ENCODE data around the gene DSTYK. TPM values are rescaled to one million over a fixed set of nuclear protein-coding genes. Genes with fewer than 3 reads are reported as not detected.

DSTYK gene
- total RNA-seq, 2 experiments from 2014 or later, result 10.9 to 11.5 TPM

- CTCF ChIA-PET, result interaction anchor here (0.6 to 3.2 kb wide), 9 partner anchors 11 to 185 kb away, joined by 3 to 11 read pairs (median 4); no protein-coding TSS in a partner anchor
- no peaks in the 10 kb centered on the region for H3K36me3 Mint-ChIP-seq (ENCODE audit: low read depth)
- no peak for DNase-seq
- peaks cover 7% of the 10 kb centered on the region for H3K4me1 Mint-ChIP-seq (ENCODE audit: low read depth)
- H3K27ac Mint-ChIP-seq, result no peak overlapping the region
- intact Hi-C loops (cut with micrococcal nuclease), result no loop called here
- H3K27me3 Mint-ChIP-seq (ENCODE audit: low read depth), result no peaks in the 10 kb centered on the region
- no peak overlapping the region for H3K4me3 Mint-ChIP-seq
- H3K9me3 Mint-ChIP-seq, result no peaks in the 10 kb centered on the region
Measured at GRCh38 chr1:205140113-205140512, 71.4 kb downstream of the DSTYK start.

GRCh38 chr1:205137901-205138300 lies 73.6 kb downstream of the DSTYK start:
- Mint-ChIP-seq H3K27ac (no peak overlapping the region), H3K4me1 (ENCODE audit: low read depth) (peaks cover 7% of the 10 kb centered on the region), H3K9me3 (no peaks in the 10 kb centered on the region), H3K36me3 (ENCODE audit: low read depth) (no peaks in the 10 kb centered on the region), H3K4me3 (no peak overlapping the region), H3K27me3 (ENCODE audit: low read depth) (no peaks in the 10 kb centered on the region)
- CTCF ChIA-PET, result interaction anchor here (0.6 to 0.7 kb wide), 2 partner anchors 28 to 128 kb away, joined by 3 read pairs; no protein-coding TSS in a partner anchor
- DNase-seq, result no peak
- intact Hi-C loops (cut with micrococcal nuclease), result no loop called here

GRCh38 chr1:205133287-205133686 lies 78.2 kb downstream of the DSTYK start:
- CTCF ChIA-PET, result no interaction called here
- no peaks in the 10 kb centered on the region for H3K4me1 Mint-ChIP-seq (ENCODE audit: low read depth)
- intact Hi-C loops (cut with micrococcal nuclease), result no loop called here
- no peaks in the 10 kb centered on the region for H3K36me3 Mint-ChIP-seq (ENCODE audit: low read depth)
- no peaks in the 10 kb centered on the region for H3K9me3 Mint-ChIP-seq
- no peak for DNase-seq
- no peak overlapping the region for H3K4me3 Mint-ChIP-seq
- H3K27ac Mint-ChIP-seq, result no peak overlapping the region
- H3K27me3 Mint-ChIP-seq (ENCODE audit: low read depth), result no peaks in the 10 kb centered on the region

GRCh38 chr1:205129447-205130029 lies 82.0 kb downstream of the DSTYK start:
- Mint-ChIP-seq H3K27ac (no peak overlapping the region), H3K27me3 (ENCODE audit: low read depth) (no peaks in the 10 kb centered on the region), H3K4me1 (ENCODE audit: low read depth) (no peaks in the 10 kb centered on the region), H3K4me3 (no peak overlapping the region), H3K36me3 (ENCODE audit: low read depth) (no peaks in the 10 kb centered on the region), H3K9me3 (no peaks in the 10 kb centered on the region)
- CTCF ChIA-PET, result interaction anchor here (3.4 kb wide), 1 partner anchor 12 kb away, joined by 16 read pairs; no protein-coding TSS in a partner anchor
- intact Hi-C loops (cut with micrococcal nuclease), result loop anchor here (10.0 kb wide), 1 partner anchor 615 kb away; the partner anchor contains the start of gene MDM4
- DNase-seq, result no peak

- H3K9me3 Mint-ChIP-seq, result no peaks in the 10 kb centered on the region
- H3K27ac Mint-ChIP-seq, result no peak overlapping the region
- no peak for DNase-seq
- CTCF ChIA-PET, result interaction anchor here (3.4 kb wide), 1 partner anchor 13 kb away, joined by 16 read pairs; no protein-coding TSS in a partner anchor
- no peaks in the 10 kb centered on the region for H3K27me3 Mint-ChIP-seq (ENCODE audit: low read depth)
- H3K36me3 Mint-ChIP-seq (ENCODE audit: low read depth), result no peaks in the 10 kb centered on the region
- intact Hi-C loops (cut with micrococcal nuclease), result loop anchor here (10.0 kb wide), 1 partner anchor 613 kb away; the partner anchor contains the start of gene MDM4
- H3K4me1 Mint-ChIP-seq (ENCODE audit: low read depth), result no peaks in the 10 kb centered on the region
- no peak overlapping the region for H3K4me3 Mint-ChIP-seq
Measured at GRCh38 chr1:205128050-205128449, 83.5 kb downstream of the DSTYK start.

GRCh38 chr1:205127646-205128045 lies 83.9 kb downstream of the DSTYK start:
- Mint-ChIP-seq H3K27me3 (ENCODE audit: low read depth) (no peaks in the 10 kb centered on the region), H3K4me1 (ENCODE audit: low read depth) (peaks cover 4% of the 10 kb centered on the region), H3K9me3 (no peaks in the 10 kb centered on the region), H3K36me3 (ENCODE audit: low read depth) (no peaks in the 10 kb centered on the region), H3K4me3 (no peak overlapping the region), H3K27ac (no peak overlapping the region)
- DNase-seq, result no peak
- CTCF ChIA-PET, result interaction anchor here (1.3 to 3.4 kb wide), 2 partner anchors 9 to 14 kb away, joined by 7 to 16 read pairs; no protein-coding TSS in a partner anchor
- intact Hi-C loops (cut with micrococcal nuclease), result loop anchor here (10.0 kb wide), 1 partner anchor 613 kb away; the partner anchor contains the start of gene MDM4

GRCh38 chr1:205124726-205125125 lies 86.8 kb downstream of the DSTYK start:
- no peaks in the 10 kb centered on the region for H3K9me3 Mint-ChIP-seq
- DNase-seq, result no peak
- H3K36me3 Mint-ChIP-seq (ENCODE audit: low read depth), result no peaks in the 10 kb centered on the region
- H3K27me3 Mint-ChIP-seq (ENCODE audit: low read depth), result no peaks in the 10 kb centered on the region
- H3K4me1 Mint-ChIP-seq (ENCODE audit: low read depth), result peaks cover 23% of the 10 kb centered on the region
- H3K4me3 Mint-ChIP-seq, result no peak overlapping the region
- CTCF ChIA-PET, result no interaction called here
- H3K27ac Mint-ChIP-seq, result no peak overlapping the region
- intact Hi-C loops (cut with micrococcal nuclease), result loop anchor here (5.0 to 10.0 kb wide), 4 partner anchors 73 to 712 kb away; partner anchors contain the start of genes MDM4 and PPP1R15B

- DNase-seq, result no peak
- no peaks in the 10 kb centered on the region for H3K36me3 Mint-ChIP-seq (ENCODE audit: low read depth)
- H3K27me3 Mint-ChIP-seq (ENCODE audit: low read depth), result no peaks in the 10 kb centered on the region
- peaks cover 31% of the 10 kb centered on the region for H3K4me1 Mint-ChIP-seq (ENCODE audit: low read depth)
- H3K27ac Mint-ChIP-seq, result peak overlapping the region; percentile 98
- CTCF ChIA-PET, result interaction anchor here (1.1 to 1.9 kb wide), 7 partner anchors 19 to 203 kb away, joined by 3 to 11 read pairs (median 4); no protein-coding TSS in a partner anchor
- H3K4me3 Mint-ChIP-seq, result peak overlapping the region; percentile 93
- no peaks in the 10 kb centered on the region for H3K9me3 Mint-ChIP-seq
- intact Hi-C loops (cut with micrococcal nuclease), result loop anchor here (1.0 to 10.0 kb wide), 13 partner anchors 19 to 710 kb away; partner anchors contain the start of genes DSTYK, MDM4 and PPP1R15B
Measured at GRCh38 chr1:205122489-205122882, 89.0 kb downstream of the DSTYK start.

- H3K27me3 Mint-ChIP-seq (ENCODE audit: low read depth), result no peaks in the 10 kb centered on the region
- peaks cover 32% of the 10 kb centered on the region for H3K4me1 Mint-ChIP-seq (ENCODE audit: low read depth)
Measured at GRCh38 chr1:205121660-205122488, 89.6 kb downstream of the DSTYK start, which contains the start of gene RBBP5. TSS of gene RBBP5 (minus strand) at chr1:205121978. CDS start at chr1:205121873, 105 bp downstream.

GRCh38 chr1:205118752-205119151 lies 92.8 kb downstream of the DSTYK start:
- intact Hi-C loops (cut with micrococcal nuclease), result no loop called here
- H3K4me3 Mint-ChIP-seq, result no peak overlapping the region
- no peak for DNase-seq
- peaks cover 40% of the 10 kb centered on the region for H3K4me1 Mint-ChIP-seq (ENCODE audit: low read depth)
- no peaks in the 10 kb centered on the region for H3K27me3 Mint-ChIP-seq (ENCODE audit: low read depth)
- H3K36me3 Mint-ChIP-seq (ENCODE audit: low read depth), result peaks cover 1% of the 10 kb centered on the region
- H3K9me3 Mint-ChIP-seq, result no peaks in the 10 kb centered on the region
- H3K27ac Mint-ChIP-seq, result no peak overlapping the region
- CTCF ChIA-PET, result no interaction called here

More at GRCh38 chr1:205121660-205122488, 89.6 kb downstream of the DSTYK start, which contains the start of gene RBBP5:
- Mint-ChIP-seq H3K36me3 (ENCODE audit: low read depth) (no peaks in the 10 kb centered on the region), H3K27ac (peak within 1 kb of the TSS; percentile 98), H3K4me3 (peak within 1 kb of the TSS; percentile 93), H3K9me3 (no peaks in the 10 kb centered on the region)
- CTCF ChIA-PET, result interaction anchor here (0.7 to 2.5 kb wide), 10 partner anchors 8 to 149 kb away, joined by 3 to 12 read pairs (median 3); no protein-coding TSS in a partner anchor
- DNase-seq, result peak; percentile 98
- intact Hi-C loops (cut with micrococcal nuclease), result loop anchor here (1.0 to 10.0 kb wide), 13 partner anchors 19 to 710 kb away; partner anchors contain the start of genes DSTYK, MDM4 and PPP1R15B

GRCh38 chr1:205111354-205111753 lies 100.1 kb downstream of the DSTYK start:
- CTCF ChIA-PET, result interaction anchor here (0.7 to 1.3 kb wide), 3 partner anchors 10 to 136 kb away, joined by 3 read pairs; partner anchors contain the start of gene RBBP5
- Mint-ChIP-seq H3K4me3 (no peak overlapping the region), H3K27ac (no peak overlapping the region), H3K9me3 (no peaks in the 10 kb centered on the region), H3K27me3 (ENCODE audit: low read depth) (no peaks in the 10 kb centered on the region), H3K4me1 (ENCODE audit: low read depth) (peaks cover 8% of the 10 kb centered on the region), H3K36me3 (ENCODE audit: low read depth) (peaks cover 14% of the 10 kb centered on the region)
- intact Hi-C loops (cut with micrococcal nuclease), result no loop called here
- DNase-seq, result no peak

GRCh38 chr1:205109711-205110110 lies 101.8 kb downstream of the DSTYK start:
- CTCF ChIA-PET, result interaction anchor here (0.6 to 1.8 kb wide), 6 partner anchors 10 to 161 kb away, joined by 3 to 7 read pairs (median 4); no protein-coding TSS in a partner anchor
- peaks cover 5% of the 10 kb centered on the region for H3K4me1 Mint-ChIP-seq (ENCODE audit: low read depth)
- no peaks in the 10 kb centered on the region for H3K9me3 Mint-ChIP-seq
- H3K36me3 Mint-ChIP-seq (ENCODE audit: low read depth), result peaks cover 24% of the 10 kb centered on the region
- H3K4me3 Mint-ChIP-seq, result no peak overlapping the region
- intact Hi-C loops (cut with micrococcal nuclease), result loop anchor here (2.0 kb wide), 1 partner anchor 17 kb away; no protein-coding TSS in a partner anchor
- no peaks in the 10 kb centered on the region for H3K27me3 Mint-ChIP-seq (ENCODE audit: low read depth)
- no peak overlapping the region for H3K27ac Mint-ChIP-seq
- no peak for DNase-seq

Measured in activated naive CD4-positive, alpha-beta T cell treated with anti-CD3 and anti-CD28 coated beads for 36 hours (primary cell).